GM19455 (cell line): ENCODE measurements around the gene ZNF140.
A peak's percentile ranks its signal among the peaks of the same experiment; 100 is the strongest.

Source experiments
- ATAC-seq: cut with Tn5 transposase; IDR thresholded peaks from one replicate; pipeline ENCODE4 v1.9.1; 2021; ENCODE audit not compliant: unreplicated experiment

The ZNF140 gene

DNA sequence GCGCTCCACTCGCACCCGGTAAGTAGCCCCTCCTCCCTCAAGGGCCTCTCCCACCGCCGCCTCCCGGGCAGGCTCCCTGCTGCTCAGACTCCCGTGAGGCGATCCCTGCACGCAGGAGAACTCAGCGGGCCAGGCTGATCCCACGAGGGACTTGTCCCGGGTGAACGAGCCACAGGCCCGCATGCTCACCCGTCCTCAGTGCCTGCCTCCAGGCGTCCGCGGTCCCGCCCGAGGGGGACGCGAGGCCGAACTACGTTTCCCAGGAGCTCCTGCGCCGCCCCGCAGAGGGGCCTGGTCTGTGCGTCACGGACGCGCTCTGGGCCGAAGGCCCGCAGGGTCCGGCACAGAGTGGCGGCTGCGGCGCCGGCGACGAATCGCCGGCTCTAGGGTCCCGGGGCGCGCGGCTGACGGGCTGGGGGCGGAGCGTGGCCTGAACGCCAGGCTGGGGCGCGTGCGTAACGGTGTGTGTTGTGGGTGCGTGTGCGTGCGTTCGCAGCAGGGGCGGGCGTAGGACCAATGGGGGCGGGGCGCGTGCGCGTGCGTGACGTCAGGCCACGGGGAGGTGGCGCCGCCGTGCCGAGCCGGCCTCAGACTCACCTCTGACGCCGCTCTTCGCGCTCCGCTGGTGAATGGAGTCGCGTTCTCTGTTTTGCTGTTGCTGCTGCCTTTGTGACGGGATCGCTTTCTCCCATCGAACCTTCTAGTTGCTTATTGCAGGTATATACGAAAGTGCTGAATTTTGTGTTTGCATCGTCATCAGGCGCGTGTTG lies 49.5 kb downstream of the ZNF140 start, which contains the start of the genes ZNF10 and ZNF891:
Gene ZNF10 (plus strand): TSS at position 590 of the 770 bp plus-strand sequence. CDS start 13,866 bp downstream, outside the sequence.
Gene ZNF891 (minus strand): TSS at position 237 of the 770 bp plus-strand sequence. CDS start 8,356 bp downstream, outside the sequence.
- peak; percentile 94 for ATAC-seq

DNA sequence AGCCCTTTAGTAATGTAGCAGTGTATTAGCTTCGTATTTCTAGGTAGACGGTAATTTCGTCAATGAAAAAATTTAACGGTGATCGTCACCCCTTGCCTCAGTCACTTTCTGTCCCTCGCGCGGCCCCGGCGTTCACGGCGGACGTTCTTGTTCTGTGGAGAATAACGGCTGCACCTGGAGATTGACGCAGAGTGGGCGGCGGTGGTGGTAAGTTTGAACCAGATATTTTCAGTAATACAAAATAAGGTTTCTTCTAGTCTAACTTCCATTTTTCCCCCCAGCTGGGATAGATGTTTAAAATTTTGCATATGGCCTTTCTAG lies 50.0 kb downstream of the ZNF140 start:
- ATAC-seq = no peak

DNA sequence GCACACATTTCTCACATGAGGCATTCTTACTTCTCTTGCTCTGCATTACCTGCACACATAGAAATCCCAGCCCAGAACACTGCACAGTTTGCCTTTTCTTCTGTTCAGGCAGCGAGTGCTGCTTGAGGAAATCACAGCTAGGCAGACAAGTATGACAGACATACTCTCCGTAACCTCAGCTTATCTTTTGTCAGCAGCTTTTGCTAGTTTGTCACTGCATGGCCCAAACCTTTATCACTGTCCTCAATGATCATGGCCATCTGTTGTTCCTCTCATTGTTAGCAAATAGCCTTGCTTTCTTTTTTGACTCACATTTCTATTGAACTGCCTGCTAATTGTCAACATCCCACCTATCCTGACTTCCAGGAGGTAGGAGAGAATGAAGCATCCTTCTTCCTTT lies 55.0 kb downstream of the ZNF140 start:
- no peak for ATAC-seq

DNA sequence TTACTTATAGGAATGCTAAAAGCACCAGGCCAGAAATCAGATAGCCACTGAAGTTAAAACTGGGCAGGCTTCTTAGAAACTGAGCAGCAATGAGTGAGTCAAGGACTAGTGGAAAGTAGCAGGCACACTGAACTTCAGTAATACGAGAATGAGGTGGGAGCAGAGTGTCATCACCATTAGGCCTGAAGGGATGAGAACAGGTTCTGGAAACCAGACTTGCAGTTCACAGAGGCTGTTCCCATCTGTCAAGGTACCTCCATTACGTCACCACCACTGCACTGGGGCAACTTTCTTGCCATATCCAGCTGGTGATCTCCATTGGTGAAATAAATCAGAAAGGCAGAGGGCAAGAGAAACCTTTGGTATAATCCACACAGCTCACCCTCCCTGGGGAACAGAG lies 65.3 kb downstream of the ZNF140 start:
- ATAC-seq = no peak

DNA sequence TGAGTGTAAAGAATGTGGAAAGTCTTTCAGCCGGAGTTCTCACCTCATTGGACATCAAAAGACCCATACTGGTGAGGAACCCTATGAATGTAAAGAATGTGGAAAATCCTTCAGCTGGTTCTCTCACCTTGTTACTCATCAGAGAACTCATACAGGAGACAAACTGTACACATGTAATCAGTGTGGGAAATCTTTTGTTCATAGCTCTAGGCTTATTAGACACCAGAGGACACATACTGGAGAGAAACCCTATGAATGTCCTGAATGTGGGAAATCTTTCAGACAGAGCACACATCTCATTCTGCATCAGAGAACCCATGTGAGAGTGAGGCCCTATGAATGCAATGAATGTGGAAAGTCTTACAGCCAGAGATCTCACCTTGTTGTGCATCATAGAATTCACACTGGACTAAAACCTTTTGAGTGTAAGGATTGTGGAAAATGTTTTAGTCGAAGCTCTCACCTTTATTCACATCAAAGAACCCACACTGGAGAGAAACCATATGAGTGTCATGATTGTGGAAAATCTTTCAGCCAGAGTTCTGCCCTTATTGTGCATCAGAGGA lies 75.5 kb downstream of the ZNF140 start:
- ATAC-seq = no peak
